Measurements from ENCODE around the gene TNFRSF8. TPM values are rescaled to one million over a fixed set of nuclear protein-coding genes. Genes with fewer than 3 reads are reported as not detected.

TNFRSF8 gene
- total and polyA plus RNA-seq, 9 of the 15 experiments (the other 6 are each of a cell fraction or from before 2014, with no cell fraction given), result 3.5 to 38.4 (median 17.1) TPM

DNA sequence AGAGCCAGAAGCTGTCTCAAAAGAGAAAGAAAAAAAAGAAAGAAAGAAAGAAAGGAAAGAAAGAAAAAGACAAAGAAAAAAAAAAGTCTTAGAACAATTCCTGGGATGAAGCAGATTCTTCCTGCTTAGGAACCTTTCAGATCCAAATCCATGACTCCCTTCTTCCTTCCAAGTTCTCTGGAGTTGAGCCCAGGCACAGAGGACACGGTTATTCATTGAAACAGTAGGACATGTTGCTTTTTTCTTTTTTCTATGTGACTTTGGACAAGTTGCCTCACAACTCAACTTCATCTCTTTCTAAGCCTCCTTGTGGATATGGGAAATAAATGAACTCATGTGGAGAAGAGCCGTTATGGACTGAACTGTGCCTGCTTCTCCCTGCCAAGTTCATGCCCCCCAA is 14.7 kb upstream of the TNFRSF8 start:
- ATAC-seq (no peak), FAIRE-seq (no peak), DNase-seq (ENCODE audit: extremely low read depth in 1 of 4, low spot score in 3 of 4) (no peak)
- TF ChIP-seq RBM39 (optimal IDR thresholded peaks at IDR 0.05; ENCODE audit: low read depth, low read length), result no peak
- no peak for TF ChIP-seq TCFL5 (CRISPR knock-in tag; conservative IDR thresholded peaks at IDR 0.05)
- TF ChIP-seq TFAM (CRISPR knock-in tag; conservative IDR thresholded peaks at IDR 0.05), result no peak
- CTCF ChIA-PET (ENCODE audit: low intra/inter-chr PET ratio), result no interaction called here
- Histone ChIP-seq H3K27me3 (ENCODE audit: control insufficient read depth in 2 of 2, insufficient read depth in 2 of 2, low read length in 2 of 2) (no peaks in the 10 kb centered on the region), H4K20me1 (replicated peaks; ENCODE audit: control insufficient read depth, insufficient read depth, low read length) (no peaks in the 10 kb centered on the region), H3K4me2 (ENCODE audit: insufficient read depth, low read length) (no peak overlapping the region), H3K79me2 (ENCODE audit: control insufficient read depth, insufficient read depth, low read length) (no peaks in the 10 kb centered on the region), H3K4me3 (no peak overlapping the region), H3K36me3 (ENCODE audit: control insufficient read depth, insufficient read depth, low read length) (no peaks in the 10 kb centered on the region), H3K4me1 (replicated peaks in 1 of 2; ENCODE audit: control insufficient read depth in 2 of 2, insufficient read depth in 2 of 2, low read length in 2 of 2) (peaks cover 24 to 41% of the 10 kb centered on the region in 2 experiments; a peak in 4 of 5 replicates), H2AFZ (ENCODE audit: low read depth, low read length) (no peak overlapping the region), H3K9ac (ENCODE audit: insufficient read depth in 1 of 2, low read depth in 2 of 2, low read length in 2 of 2) (no peak overlapping the region), H3K9me3 (replicated peaks; ENCODE audit: control insufficient read depth, insufficient read depth, low read depth, low read length) (no peaks in the 10 kb centered on the region), H3K27ac (ENCODE audit: extremely low read depth, low read depth, low read length) (no peak overlapping the region), H3K9me1 (ENCODE audit: control insufficient read depth, insufficient read depth, low read length) (no peaks in the 10 kb centered on the region)
- intact Hi-C loops (cut with micrococcal nuclease), result no loop called here
- POLR2A ChIA-PET, result interaction anchor here (1.6 to 4.6 kb wide), 2 partner anchors 10 to 16 kb away, joined by 3 to 48 read pairs; no protein-coding TSS in a partner anchor
- WGBS (ENCODE audit: insufficient coverage, low coverage, missing lambda C conversion rate), result 32% methylated on average over 2 of the region's 2 CpGs
- BruUV-seq (replicated peaks), result no TSS peak
- in situ Hi-C loops (cut with MboI), result no loop called here

GRCh38 chr1:12049616-12050015 is 13.5 kb upstream of the TNFRSF8 start:
- ATAC-seq, result no peak
- Histone ChIP-seq H3K79me2 (ENCODE audit: control insufficient read depth, insufficient read depth, low read length) (no peaks in the 10 kb centered on the region), H3K4me3 (no peak overlapping the region), H2AFZ (ENCODE audit: low read depth, low read length) (no peak overlapping the region), H3K9me3 (replicated peaks; ENCODE audit: control insufficient read depth, insufficient read depth, low read depth, low read length) (no peaks in the 10 kb centered on the region), H3K36me3 (ENCODE audit: control insufficient read depth, insufficient read depth, low read length) (no peaks in the 10 kb centered on the region), H3K4me2 (ENCODE audit: insufficient read depth, low read length) (no peak overlapping the region), H3K9ac (ENCODE audit: insufficient read depth in 1 of 2, low read depth in 2 of 2, low read length in 2 of 2) (no peak overlapping the region), H3K27me3 (ENCODE audit: control insufficient read depth in 2 of 2, insufficient read depth in 2 of 2, low read length in 2 of 2) (no peaks in the 10 kb centered on the region), H3K27ac (ENCODE audit: extremely low read depth, low read depth, low read length) (no peak overlapping the region), H4K20me1 (replicated peaks; ENCODE audit: control insufficient read depth, insufficient read depth, low read length) (no peaks in the 10 kb centered on the region), H3K4me1 (replicated peaks in 1 of 2; ENCODE audit: control insufficient read depth in 2 of 2, insufficient read depth in 2 of 2, low read length in 2 of 2) (peaks cover 19 to 42% of the 10 kb centered on the region in 2 experiments; a peak in 4 of 5 replicates), H3K9me1 (ENCODE audit: control insufficient read depth, insufficient read depth, low read length) (no peaks in the 10 kb centered on the region)
- ChIA-PET CTCF (ENCODE audit: low intra/inter-chr PET ratio) (no interaction called here), POLR2A (interaction anchor here (0.8 to 8.3 kb wide), 6 partner anchors 11 to 141 kb away, joined by 3 to 67 read pairs (median 4); no protein-coding TSS in a partner anchor)
- no peak for DNase-seq (ENCODE audit: extremely low read depth in 1 of 4, low spot score in 3 of 4)
- BruUV-seq (replicated peaks), result no TSS peak
- FAIRE-seq, result no peak
- in situ Hi-C loops (cut with MboI) (no loop called here), intact Hi-C loops (cut with micrococcal nuclease) (no loop called here)
- no peak for TF ChIP-seq BCLAF1 (IDR thresholded peaks at IDR 0.05; ENCODE audit: borderline replicate concordance in 1 of 2, control insufficient read depth in 1 of 2, low read depth in 2 of 2, low read length in 1 of 2)
- TF ChIP-seq, protein P1, sequence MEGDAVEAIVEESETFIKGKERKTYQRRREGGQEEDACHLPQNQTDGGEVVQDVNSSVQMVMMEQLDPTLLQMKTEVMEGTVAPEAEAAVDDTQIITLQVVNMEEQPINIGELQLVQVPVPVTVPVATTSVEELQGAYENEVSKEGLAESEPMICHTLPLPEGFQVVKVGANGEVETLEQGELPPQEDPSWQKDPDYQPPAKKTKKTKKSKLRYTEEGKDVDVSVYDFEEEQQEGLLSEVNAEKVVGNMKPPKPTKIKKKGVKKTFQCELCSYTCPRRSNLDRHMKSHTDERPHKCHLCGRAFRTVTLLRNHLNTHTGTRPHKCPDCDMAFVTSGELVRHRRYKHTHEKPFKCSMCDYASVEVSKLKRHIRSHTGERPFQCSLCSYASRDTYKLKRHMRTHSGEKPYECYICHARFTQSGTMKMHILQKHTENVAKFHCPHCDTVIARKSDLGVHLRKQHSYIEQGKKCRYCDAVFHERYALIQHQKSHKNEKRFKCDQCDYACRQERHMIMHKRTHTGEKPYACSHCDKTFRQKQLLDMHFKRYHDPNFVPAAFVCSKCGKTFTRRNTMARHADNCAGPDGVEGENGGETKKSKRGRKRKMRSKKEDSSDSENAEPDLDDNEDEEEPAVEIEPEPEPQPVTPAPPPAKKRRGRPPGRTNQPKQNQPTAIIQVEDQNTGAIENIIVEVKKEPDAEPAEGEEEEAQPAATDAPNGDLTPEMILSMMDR (IDR thresholded peaks at IDR 0.05 in 2 of 3, conservative IDR thresholded peaks at IDR 0.05 in 1 of 3; ENCODE audit: insufficient read depth in 2 of 3, low read depth in 1 of 3, low read length in 3 of 3), result 0 out of 6 replicates have a peak, but pooled peaks of 2 of the 3 experiments have one; percentile 9 to 19
- 44% methylated on average over 3 of the region's 4 CpGs for WGBS (ENCODE audit: insufficient coverage, low coverage, missing lambda C conversion rate)
